ENCODE results near the gene ETV5.
A peak's percentile ranks its signal among the peaks of the same experiment; 100 is the strongest.

ETV5 gene

GRCh38 chr3:186068243-186068552 is 40.7 kb downstream of the ETV5 start (continued):
- TF ChIP-seq ZNF501 (tag by site-specific recombination; IDR thresholded peaks at IDR 0.05): no peak
- no peak for TF ChIP-seq ZNF529 (tag by site-specific recombination; IDR thresholded peaks at IDR 0.05; ENCODE audit: insufficient replicate concordance)

- Histone ChIP-seq H3K36me3 (ENCODE audit: control insufficient read depth in 2 of 2, insufficient read depth in 1 of 2, low read length in 2 of 2) (peaks cover 0 to 7% of the 10 kb centered on the region in 2 experiments; a peak in 1 of 3 replicates), H3K4me3 (ENCODE audit: low read depth, low read length) (no peak overlapping the region), H3K9me3 (ENCODE audit: control insufficient read depth, insufficient read depth, low read depth, low read length) (no peaks in the 10 kb centered on the region), H3K4me1 (ENCODE audit: control insufficient read depth, insufficient read depth, low read length) (no peaks in the 10 kb centered on the region), H3K27ac (ENCODE audit: extremely low read depth, low read depth, low read length) (no peak overlapping the region)
- ChIA-PET POLR2A (no interaction called here), CTCF (no interaction called here)
- TF ChIP-seq PRDM1 (tag by site-specific recombination; IDR thresholded peaks at IDR 0.05): peak; percentile 18; the same call in 1 of the 2 replicates
- no peak for TF ChIP-seq ZNF837 (tag by site-specific recombination; IDR thresholded peaks at IDR 0.05)
- no peak for TF ChIP-seq ZBTB7A (tag by site-specific recombination; IDR thresholded peaks at IDR 0.05; ENCODE audit: low read depth)
- no peak for TF ChIP-seq ZNF843 (tag by site-specific recombination; IDR thresholded peaks at IDR 0.05)
- TF ChIP-seq PRDM4 (tag by site-specific recombination; IDR thresholded peaks at IDR 0.05): no peak
These were observed 41.3 kb downstream of the ETV5 start for GRCh38 chr3:186067360-186068242.

GRCh38 chr3:186060222-186060621 is 48.7 kb downstream of the ETV5 start:
- no peaks in the 10 kb centered on the region for H3K4me1 ChIP-seq (ENCODE audit: control insufficient read depth, insufficient read depth, low read length)
- POLR2A ChIA-PET: no interaction called here
- no peak overlapping the region for H3K27ac ChIP-seq (ENCODE audit: extremely low read depth, low read depth, low read length)
- CTCF ChIA-PET: interaction anchor here (0.5 kb wide), 1 partner anchor 22 kb away, joined by 4 read pairs; no protein-coding TSS in a partner anchor
- H3K9me3 ChIP-seq (ENCODE audit: control insufficient read depth, insufficient read depth, low read depth, low read length): no peaks in the 10 kb centered on the region
- H3K36me3 ChIP-seq (ENCODE audit: control insufficient read depth in 2 of 2, insufficient read depth in 1 of 2, low read length in 2 of 2): peaks cover 0 to 6% of the 10 kb centered on the region in 2 experiments; a peak in 1 of 3 replicates
- no peak for TF ChIP-seq PRDM6 (tag by site-specific recombination; IDR thresholded peaks at IDR 0.05)
- no peak for TF ChIP-seq ZNF114 (tag by site-specific recombination; IDR thresholded peaks at IDR 0.05)
- TF ChIP-seq TRIM28 (IDR thresholded peaks at IDR 0.05; ENCODE audit: borderline replicate concordance, low read length): no peak
- no peak for TF ChIP-seq ZSCAN5A (tag by site-specific recombination; IDR thresholded peaks at IDR 0.05)
- no peak for TF ChIP-seq ZNF785 (tag by site-specific recombination; IDR thresholded peaks at IDR 0.05)
- no peak for TF ChIP-seq ZNF394 (tag by site-specific recombination; IDR thresholded peaks at IDR 0.05; ENCODE audit: borderline replicate concordance)
- no peak for TF ChIP-seq OSR2 (tag by site-specific recombination; IDR thresholded peaks at IDR 0.05)
- no peak for TF ChIP-seq BCL6B (tag by site-specific recombination; IDR thresholded peaks at IDR 0.05)
- TF ChIP-seq BCL11A (tag by site-specific recombination; IDR thresholded peaks at IDR 0.05; ENCODE audit: low read depth): no peak
- no peak overlapping the region for H3K4me3 ChIP-seq (ENCODE audit: low read depth, low read length)
